ENCODE results near the gene SPTBN5. TPM values are rescaled to one million over a fixed set of nuclear protein-coding genes. Genes with fewer than 3 reads are reported as not detected.

SPTBN5 gene
- total RNA-seq, 2 experiments from 2014 or later, result 0.11 to 0.14 TPM

DNA sequence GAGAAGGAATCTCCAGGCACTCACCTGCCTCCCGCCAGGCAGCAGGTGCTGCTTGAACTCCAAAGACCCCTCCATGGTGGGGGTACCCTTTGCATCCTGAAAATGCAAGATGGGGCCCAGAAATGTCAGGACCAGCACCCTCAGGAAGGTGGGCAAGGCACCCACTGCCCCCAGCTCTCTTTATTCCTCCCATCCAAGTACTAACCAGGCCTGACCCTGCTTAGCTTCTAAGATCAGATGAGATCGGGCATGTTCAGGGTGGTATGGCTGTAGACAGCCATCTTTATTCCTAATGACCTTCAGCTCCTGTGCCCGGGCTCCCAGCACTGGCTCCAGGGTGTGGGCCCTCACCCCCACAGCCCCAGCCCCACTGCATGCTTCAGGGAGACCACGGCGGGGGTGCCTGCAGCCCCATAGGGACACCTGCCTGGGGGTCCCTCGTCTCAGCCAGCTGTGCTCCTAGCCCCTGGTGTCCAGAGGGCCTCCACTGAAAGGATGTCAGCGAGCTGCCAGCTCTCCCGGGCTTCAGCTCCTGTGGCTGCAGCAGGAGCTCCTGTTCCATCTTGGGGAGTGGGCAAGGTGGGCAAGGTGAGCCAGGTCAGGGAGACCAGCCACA, 42.0 kb downstream of the SPTBN5 start:
- no peaks in the 10 kb centered on the region for H3K9me3 Mint-ChIP-seq
- H3K27me3 Mint-ChIP-seq, result no peaks in the 10 kb centered on the region
- H3K36me3 Mint-ChIP-seq (ENCODE audit: low read depth), result peaks cover 3% of the 10 kb centered on the region
- ChIA-PET CTCF (interaction anchor here (0.7 to 1.0 kb wide), 2 partner anchors 13 kb away, joined by 3 read pairs; no protein-coding TSS in a partner anchor), POLR2A (interaction anchor here (1.0 to 1.2 kb wide), 2 partner anchors 13 to 18 kb away, joined by 3 to 5 read pairs; no protein-coding TSS in a partner anchor)
- intact Hi-C loops (cut with micrococcal nuclease), result no loop called here
- no peak overlapping the region for H3K4me3 Mint-ChIP-seq
- TF ChIP-seq, protein P1, sequence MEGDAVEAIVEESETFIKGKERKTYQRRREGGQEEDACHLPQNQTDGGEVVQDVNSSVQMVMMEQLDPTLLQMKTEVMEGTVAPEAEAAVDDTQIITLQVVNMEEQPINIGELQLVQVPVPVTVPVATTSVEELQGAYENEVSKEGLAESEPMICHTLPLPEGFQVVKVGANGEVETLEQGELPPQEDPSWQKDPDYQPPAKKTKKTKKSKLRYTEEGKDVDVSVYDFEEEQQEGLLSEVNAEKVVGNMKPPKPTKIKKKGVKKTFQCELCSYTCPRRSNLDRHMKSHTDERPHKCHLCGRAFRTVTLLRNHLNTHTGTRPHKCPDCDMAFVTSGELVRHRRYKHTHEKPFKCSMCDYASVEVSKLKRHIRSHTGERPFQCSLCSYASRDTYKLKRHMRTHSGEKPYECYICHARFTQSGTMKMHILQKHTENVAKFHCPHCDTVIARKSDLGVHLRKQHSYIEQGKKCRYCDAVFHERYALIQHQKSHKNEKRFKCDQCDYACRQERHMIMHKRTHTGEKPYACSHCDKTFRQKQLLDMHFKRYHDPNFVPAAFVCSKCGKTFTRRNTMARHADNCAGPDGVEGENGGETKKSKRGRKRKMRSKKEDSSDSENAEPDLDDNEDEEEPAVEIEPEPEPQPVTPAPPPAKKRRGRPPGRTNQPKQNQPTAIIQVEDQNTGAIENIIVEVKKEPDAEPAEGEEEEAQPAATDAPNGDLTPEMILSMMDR (IDR thresholded peaks at IDR 0.05), result no peak
- ATAC-seq, result no peak
- H3K27ac Mint-ChIP-seq, result no peak overlapping the region
- H3K4me1 Mint-ChIP-seq (ENCODE audit: low read depth), result peaks cover 7% of the 10 kb centered on the region
- DNase-seq, result no peak

GRCh38 chr15:41851167-41851523, 42.7 kb downstream of the SPTBN5 start:
- ChIA-PET CTCF (interaction anchor here (1.0 kb wide), 1 partner anchor 77 kb away, joined by 4 read pairs; the partner anchor contains the start of gene MAPKBP1), POLR2A (no interaction called here)
- Mint-ChIP-seq H3K27me3 (no peaks in the 10 kb centered on the region), H3K9me3 (no peaks in the 10 kb centered on the region), H3K27ac (no peak overlapping the region), H3K36me3 (ENCODE audit: low read depth) (peaks cover 3% of the 10 kb centered on the region), H3K4me3 (no peak overlapping the region), H3K4me1 (ENCODE audit: low read depth) (peaks cover 7% of the 10 kb centered on the region)
- intact Hi-C loops (cut with micrococcal nuclease), result no loop called here
- TF ChIP-seq, protein P1 (IDR thresholded peaks at IDR 0.05), result no peak
- ATAC-seq (no peak), DNase-seq (no peak)

GRCh38 chr15:41850482-41851166, 43.2 kb downstream of the SPTBN5 start:
- Mint-ChIP-seq H3K36me3 (ENCODE audit: low read depth) (peaks cover 3% of the 10 kb centered on the region), H3K9me3 (no peaks in the 10 kb centered on the region), H3K4me1 (ENCODE audit: low read depth) (peaks cover 7% of the 10 kb centered on the region), H3K27ac (no peak overlapping the region), H3K27me3 (no peaks in the 10 kb centered on the region), H3K4me3 (no peak overlapping the region)
- ATAC-seq (no peak), DNase-seq (no peak)
- CTCF ChIA-PET, result interaction anchor here (1.0 kb wide), 2 partner anchors 54 to 77 kb away, joined by 4 read pairs; partner anchors contain the start of gene MAPKBP1
- intact Hi-C loops (cut with micrococcal nuclease), result no loop called here
- POLR2A ChIA-PET, result no interaction called here
- TF ChIP-seq, protein P1 (IDR thresholded peaks at IDR 0.05), result no peak

DNA sequence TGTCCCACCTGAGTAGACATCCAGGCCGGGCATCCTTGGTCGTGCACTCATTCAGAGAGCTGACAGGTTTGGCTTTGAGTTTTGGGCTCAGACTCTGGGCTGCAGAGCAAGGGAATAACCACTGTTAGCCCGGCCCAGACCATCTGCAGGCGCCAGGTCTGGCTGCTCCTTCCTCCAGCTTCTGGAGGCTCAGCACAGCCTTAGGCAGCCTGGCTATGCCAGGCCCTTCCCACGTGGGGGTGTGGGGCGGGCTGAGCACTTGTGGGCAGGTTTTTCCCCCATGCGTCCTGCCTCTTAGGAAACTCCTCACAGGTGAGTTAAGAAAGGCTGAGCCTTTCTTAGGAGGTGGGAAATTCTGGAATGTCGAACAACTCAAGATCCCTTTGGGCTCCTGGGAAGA, 44.0 kb downstream of the SPTBN5 start:
- DNase-seq, result no peak
- H3K4me3 Mint-ChIP-seq, result no peak overlapping the region
- no peak overlapping the region for H3K27ac Mint-ChIP-seq
- ChIA-PET POLR2A (no interaction called here), CTCF (interaction anchor here (1.0 kb wide), 2 partner anchors 55 to 76 kb away, joined by 4 read pairs; partner anchors contain the start of gene MAPKBP1)
- intact Hi-C loops (cut with micrococcal nuclease), result no loop called here
- H3K27me3 Mint-ChIP-seq, result no peaks in the 10 kb centered on the region
- no peak for ATAC-seq
- no peaks in the 10 kb centered on the region for H3K9me3 Mint-ChIP-seq
- peaks cover 3% of the 10 kb centered on the region for H3K36me3 Mint-ChIP-seq (ENCODE audit: low read depth)
- H3K4me1 Mint-ChIP-seq (ENCODE audit: low read depth), result peaks cover 7% of the 10 kb centered on the region
- TF ChIP-seq, protein P1 (IDR thresholded peaks at IDR 0.05), result no peak

GRCh38 chr15:41849204-41849603, 44.6 kb downstream of the SPTBN5 start:
- no peak for DNase-seq
- CTCF ChIA-PET, result no interaction called here
- TF ChIP-seq, protein P1 (IDR thresholded peaks at IDR 0.05), result no peak
- Mint-ChIP-seq H3K4me1 (ENCODE audit: low read depth) (peaks cover 7% of the 10 kb centered on the region), H3K27me3 (no peaks in the 10 kb centered on the region), H3K27ac (no peak overlapping the region), H3K9me3 (no peaks in the 10 kb centered on the region), H3K36me3 (ENCODE audit: low read depth) (peaks cover 3% of the 10 kb centered on the region), H3K4me3 (no peak overlapping the region)
- POLR2A ChIA-PET, result interaction anchor here (0.8 kb wide), 1 partner anchor 14 kb away, joined by 3 read pairs; no protein-coding TSS in a partner anchor
- intact Hi-C loops (cut with micrococcal nuclease), result no loop called here
- no peak for ATAC-seq
